Endothelial cell of hepatic sinusoid (primary cell): ENCODE results near the gene ADA.

Experiments
- in situ Hi-C: cut with HindIII; loops from 2 replicates; pipeline ENCODE4 v1.10.0; 2017; ENCODE audit warnings: low sequenced_read_pairs

ADA gene

DNA sequence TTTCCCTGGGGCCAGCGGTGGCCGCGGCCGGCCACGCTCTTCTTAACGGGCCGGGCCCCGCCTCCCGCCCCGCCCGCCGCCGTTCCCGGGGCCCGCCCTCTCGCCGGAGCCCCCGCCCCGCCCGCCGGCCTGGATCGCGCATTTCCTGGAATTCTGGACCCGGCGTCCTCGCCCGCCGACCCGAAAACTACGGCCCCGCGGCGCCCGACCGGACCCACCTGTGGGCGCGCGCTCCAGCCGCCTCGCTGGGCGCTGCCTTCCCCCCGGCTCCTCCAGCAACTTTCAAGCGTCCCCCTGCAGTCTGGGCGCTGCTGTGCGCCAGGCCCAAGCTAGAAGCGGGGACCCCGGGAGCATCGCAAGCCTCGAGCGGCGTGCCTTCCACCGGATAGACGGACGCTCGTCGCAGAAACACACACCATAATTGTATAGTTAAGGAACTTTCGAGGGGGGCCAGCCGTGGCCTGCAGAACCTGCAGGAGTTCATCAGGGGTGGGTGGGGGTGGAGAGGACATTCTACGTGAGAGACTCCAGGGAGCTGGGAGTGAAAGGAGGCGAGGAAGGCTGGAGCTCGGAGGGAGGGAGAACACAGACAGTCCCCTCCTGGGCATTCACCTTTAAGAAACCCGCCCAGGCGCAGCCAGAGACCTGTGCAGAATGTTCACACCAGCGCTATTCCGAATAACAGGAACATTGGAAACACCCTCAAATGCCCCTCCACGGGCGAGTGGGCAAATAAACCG is at the start of gene ADA:
TSS of gene ADA (minus strand) at position 16 of the 740 bp plus-strand sequence. CDS start 92 bp downstream, outside the sequence.
- in situ Hi-C loops = no loop called here

GRCh38 chr20:44700306-44700705 is 48.8 kb upstream of the ADA start:
- in situ Hi-C loops = no loop called here

- in situ Hi-C loops = loop anchor here (5.0 kb wide), 1 partner anchor 39 kb away; no protein-coding TSS in a partner anchor
Observed at GRCh38 chr20:44698351-44698750, 46.9 kb upstream of the ADA start.

- in situ Hi-C loops = loop anchor here (5.0 kb wide), 1 partner anchor 40 kb away; no protein-coding TSS in a partner anchor
Observed at GRCh38 chr20:44697041-44697440, 45.5 kb upstream of the ADA start.

DNA sequence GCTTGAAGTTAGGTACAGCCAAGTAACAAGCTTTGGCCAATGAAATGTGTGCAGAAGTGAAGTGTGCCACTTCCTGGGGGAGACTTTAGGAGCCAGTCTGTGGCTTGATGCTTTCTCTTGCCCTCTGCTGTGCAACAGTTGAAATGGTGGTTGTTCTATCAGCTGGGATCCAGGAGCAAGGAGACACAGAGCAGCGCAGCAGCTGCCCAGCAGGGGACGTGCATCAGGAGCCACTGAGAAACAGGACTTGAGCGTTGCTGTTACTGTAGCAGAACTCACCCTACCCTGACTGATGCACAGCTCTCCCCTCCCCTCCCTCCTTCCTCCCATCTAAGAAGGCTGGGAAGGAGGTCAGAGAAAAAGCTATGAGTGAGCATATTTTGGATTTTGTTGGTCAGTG is 44.8 kb upstream of the ADA start:
- in situ Hi-C loops = loop anchor here (5.0 kb wide), 1 partner anchor 41 kb away; no protein-coding TSS in a partner anchor

- in situ Hi-C loops = loop anchor here (5.0 kb wide), 1 partner anchor 42 kb away; no protein-coding TSS in a partner anchor
Observed at GRCh38 chr20:44695674-44696300, 44.3 kb upstream of the ADA start.

DNA sequence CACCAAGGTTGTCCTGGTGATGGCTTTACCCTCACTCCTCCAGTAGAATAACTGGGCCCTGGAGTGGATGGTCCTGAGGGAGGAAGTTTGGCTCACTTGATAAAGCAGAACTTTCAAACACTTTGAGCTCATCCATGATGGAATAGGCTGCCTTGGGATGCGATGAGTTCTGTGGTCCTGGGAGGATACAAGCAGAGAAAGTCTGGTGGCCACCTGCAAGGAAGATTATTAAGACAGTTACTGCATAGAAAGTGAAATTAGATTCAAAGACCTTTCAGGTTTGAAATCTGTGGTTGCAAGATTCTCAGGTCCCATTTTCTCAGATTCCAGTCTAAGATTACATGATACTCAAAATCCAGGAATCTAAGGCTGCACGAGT is 43.8 kb upstream of the ADA start:
- in situ Hi-C loops = loop anchor here (5.0 kb wide), 1 partner anchor 42 kb away; no protein-coding TSS in a partner anchor

DNA sequence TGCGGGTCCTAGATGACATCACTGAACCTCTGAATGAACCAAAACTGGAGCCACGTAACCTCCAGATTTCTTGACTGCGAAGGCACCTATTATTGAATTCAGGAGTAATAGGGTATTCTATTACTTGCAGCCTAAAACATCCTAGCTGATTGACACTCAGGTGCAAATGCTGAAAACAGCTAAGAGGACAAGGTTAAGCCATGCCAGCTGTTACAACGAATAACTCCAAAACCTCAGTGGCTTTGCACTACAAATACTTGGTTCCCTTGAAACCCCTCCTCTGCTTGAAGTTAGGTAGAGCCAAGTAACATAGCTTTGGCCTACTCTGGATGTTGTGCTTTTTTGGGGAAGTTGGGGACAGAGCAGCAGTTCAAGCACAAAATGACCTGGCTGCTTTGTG is 42.7 kb upstream of the ADA start:
- in situ Hi-C loops = no loop called here

DNA sequence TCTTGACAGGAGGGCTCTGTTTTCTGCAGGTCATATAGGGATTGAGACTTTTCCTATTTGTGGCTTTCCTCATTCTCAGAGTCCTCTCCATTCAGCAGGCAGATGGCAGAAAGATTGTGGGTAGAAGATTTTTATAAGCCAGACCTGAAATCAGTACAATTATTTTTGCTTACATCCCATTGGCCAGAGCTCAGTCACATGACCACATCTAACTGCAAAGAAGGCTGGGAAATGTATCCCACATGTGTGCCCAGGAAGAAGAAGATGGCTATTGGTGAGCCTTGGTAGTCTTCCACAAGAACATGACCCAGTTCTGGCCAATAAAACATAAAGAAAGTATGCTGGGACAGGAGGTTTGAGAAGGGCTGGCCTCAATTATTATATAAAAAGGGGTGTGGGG is 42.1 kb upstream of the ADA start:
- in situ Hi-C loops = no loop called here

GRCh38 chr20:44692932-44693480 is 41.5 kb upstream of the ADA start:
- in situ Hi-C loops = no loop called here

DNA sequence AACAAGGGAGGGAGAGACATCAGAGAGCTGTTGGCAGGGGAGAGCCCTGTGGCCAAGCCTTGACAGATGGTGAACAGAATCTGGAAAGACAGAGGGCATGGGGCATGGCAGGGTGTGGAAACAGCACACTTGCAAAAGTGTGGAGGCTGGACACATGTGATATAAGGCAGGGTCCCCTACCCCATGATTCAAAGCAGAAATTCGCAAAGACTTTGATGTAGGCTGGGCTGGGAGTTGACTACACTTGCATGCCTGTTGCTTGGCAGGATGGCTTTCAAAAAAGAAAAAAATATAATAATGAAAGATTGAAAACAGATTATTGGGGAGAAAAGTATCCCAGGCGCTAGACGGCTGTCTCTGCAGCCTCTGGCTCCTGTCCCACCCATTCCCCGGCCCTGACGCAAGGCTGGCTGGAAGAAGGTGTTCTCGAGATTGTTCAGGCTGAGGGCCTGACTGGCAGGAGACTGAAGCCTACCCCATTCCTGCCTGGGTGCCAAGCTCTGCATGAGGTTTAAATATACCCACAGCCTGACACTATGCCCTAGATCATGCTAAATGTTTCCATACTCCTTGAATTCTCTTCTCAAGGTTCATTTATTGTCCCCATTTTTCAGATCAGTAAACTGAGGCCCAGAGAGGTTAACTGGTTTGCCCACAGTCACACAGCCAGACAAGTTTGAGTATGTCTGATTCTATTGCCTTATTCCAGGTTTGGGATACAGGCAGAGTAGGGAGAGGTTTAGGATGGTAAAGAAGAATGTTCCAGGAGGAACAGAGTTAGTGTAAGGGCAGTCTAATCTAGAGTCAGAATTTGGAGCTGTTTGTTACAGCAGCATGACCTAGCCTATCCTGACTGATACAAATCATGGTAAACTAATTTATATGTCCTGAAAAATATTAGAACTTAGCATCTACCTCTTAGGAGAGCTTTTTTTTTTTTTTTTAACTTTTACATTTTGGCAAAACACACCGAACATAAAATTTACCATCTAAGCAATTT is 40.2 kb upstream of the ADA start:
- in situ Hi-C loops = no loop called here

DNA sequence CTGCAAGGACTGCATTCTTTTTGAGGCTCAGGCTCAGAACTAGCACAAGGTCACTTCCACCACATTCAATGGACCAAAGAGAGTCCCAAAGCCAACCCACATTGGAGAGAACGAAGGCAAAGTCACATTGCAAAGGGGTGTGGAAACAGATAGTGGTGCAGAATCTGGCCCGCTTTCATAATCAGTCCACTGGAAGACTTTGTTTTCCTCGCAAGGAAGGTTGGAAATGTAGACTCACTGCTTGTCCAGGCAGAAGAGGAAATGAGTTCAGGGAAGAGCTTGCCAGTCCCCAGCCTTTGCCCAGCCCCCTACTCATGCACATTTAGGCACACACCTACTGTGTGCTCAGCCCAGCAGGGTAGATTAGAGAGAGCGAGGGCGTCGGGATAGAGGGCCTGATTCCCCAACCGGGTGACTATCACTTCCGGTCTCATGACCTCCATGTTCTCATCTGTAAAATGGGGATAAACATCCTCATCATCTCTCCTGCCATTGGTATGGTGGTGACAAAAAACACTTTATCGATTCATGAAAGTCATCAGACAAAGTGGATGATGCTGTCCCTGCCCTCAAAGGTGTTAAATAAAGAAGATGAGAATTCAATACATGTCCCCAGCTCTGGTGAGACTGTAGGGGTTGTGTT is 39.4 kb upstream of the ADA start:
- in situ Hi-C loops = no loop called here

- in situ Hi-C loops = no loop called here
Observed at GRCh38 chr20:44689809-44690208, 38.3 kb upstream of the ADA start.

DNA sequence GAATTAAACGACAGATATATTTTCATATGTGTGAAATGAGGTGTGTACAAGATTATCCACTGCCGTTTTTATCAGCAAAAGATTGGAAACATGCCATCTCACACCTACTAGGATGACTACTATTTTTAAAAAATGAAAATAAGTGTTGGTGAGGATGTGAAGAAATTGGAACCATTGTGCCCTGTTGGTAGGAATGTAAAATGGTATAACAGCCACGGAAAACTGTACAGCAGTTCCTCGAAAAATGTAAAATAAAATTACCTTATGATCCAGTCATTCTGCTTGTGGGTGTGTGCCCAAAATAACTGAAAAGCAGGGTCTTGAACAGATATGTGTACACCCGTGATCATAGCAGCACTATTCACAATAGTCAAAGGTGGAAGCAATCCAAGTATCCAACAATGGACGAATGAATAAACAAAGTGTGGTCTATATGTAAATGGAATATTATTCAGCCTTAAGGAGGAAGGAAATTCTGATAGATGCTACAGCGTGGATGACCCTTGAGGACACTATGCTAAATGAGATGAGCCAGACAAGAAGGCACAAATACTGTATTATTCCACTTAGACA is 36.6 kb upstream of the ADA start:
- in situ Hi-C loops = no loop called here

- in situ Hi-C loops = no loop called here
Observed at GRCh38 chr20:44686934-44687333, 35.4 kb upstream of the ADA start.

DNA sequence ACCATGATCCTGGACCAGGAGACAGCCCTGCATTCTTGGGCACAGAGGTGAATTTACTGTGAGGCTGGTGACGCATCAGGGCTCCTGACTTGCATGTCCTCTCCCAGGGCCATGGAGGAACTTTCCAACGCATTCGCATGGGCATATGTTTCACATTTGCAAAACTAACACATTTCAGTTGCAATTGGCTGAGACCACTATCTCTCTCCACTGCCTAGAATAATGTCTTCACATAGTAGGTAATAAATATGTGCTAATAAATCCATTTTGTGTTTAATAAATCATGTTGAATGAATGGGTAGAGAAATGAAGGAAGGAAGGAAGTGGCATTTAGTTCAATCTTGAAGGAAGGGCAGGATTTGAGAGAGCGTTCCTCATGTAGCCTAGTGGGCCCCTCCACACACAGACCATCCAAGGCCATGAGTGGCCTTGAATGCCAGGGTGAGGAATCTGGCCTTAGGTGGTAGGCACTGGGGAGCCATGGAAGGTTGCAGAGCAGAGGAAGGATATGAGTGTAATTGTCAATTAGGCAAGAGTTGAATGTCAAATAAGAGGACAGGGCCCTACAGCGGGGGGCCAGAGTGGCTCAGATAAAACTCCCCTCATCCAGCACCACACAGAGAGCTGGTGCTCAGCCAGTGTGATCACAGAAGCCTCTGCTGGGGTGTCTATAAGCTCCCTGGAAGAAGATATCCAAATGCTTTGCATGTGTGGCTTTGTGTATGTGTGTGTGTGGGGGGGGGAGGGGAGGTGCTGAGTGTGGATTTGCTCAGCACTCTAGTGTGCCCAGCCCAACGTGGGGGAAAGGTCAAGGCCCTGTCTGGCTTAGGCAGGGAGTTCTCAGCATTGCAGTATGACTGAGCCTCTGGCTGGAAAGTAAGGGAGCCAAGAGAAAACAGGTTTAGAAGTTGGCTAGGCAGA is 32.8 kb upstream of the ADA start:
- in situ Hi-C loops = no loop called here

GRCh38 chr20:44683263-44684046 is 32.0 kb upstream of the ADA start:
- in situ Hi-C loops = no loop called here
